ENCODE data around the gene TRABD2B.

The TRABD2B gene

DNA sequence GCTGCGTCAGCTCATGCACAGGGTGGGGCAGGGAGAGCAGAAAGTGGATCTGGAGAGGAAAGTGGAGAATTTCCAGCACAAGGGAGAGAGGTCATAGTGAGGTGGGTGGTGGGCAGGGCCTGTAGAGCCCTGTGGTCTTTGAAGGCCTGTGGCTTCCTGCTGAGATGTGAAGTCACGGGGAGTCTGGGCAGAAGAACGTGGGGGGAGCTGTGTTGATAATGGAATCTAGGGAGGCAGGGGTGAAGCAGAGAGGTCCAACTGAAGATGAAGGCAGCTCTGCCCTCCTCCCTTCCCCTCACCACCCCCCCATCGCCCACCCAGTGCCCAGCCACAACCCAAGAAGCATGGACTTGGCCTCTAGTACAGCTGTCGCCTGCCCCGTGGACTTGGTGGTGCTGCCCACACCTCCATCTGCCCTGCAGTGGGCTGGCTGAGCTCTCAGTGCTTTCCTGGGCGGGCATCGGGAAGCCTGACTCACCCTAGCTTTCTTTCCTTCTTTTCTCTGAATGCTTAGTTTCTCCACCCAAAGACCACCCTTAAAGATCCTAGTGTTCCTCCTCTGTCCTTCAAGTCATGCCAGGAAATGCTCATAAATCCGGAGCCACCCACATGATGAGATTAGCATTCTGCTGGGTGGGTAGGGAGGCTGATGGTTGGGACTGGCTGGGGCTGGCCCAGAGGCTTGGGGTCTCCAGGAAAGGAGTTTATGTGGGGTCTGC is 186.1 kb downstream of the TRABD2B start:
- Histone ChIP-seq H3K4me3 (ENCODE audit: low read length in 2 of 2) (no peak overlapping the region), H3K27ac (ENCODE audit: low read length) (no peak overlapping the region)

DNA sequence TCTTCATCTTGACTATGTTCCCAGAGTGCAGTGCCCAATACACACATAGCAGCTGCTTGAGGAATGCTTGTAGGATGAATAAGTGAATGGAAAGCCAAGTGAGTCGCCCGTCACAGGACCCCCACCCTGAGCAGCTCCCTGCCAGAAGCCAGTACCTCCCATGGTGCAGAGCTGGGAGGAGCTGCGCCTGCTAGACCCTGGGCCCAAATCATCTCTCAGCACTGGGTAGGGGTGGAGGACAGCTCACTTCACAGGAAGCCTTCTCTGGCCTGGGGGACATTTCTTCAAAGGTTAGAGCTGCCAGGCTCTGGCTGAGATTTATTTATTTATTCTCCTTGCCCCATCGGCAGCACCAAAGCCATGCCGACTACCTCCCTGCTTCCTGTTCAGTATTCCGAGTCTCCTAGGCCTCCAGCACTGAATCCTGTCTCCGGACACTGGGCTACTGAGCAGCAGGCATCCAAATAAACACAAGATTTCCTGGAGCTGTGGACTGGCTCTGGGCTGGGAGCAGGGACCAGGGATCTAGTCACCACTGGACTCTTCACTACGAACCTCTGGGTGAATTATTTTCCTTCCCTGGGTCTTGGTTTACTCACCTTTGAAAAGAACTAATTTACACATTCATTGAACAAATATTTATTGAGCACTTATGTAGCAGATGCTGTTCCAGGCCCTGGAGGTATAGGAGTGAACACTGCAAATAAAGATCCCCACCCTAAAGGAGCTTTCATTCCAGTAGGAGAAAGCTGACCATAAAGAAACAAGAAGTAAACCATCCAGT is 187.7 kb downstream of the TRABD2B start:
- Histone ChIP-seq H3K4me3 (ENCODE audit: low read length in 2 of 2) (no peak overlapping the region), H3K4me1 (ENCODE audit: control insufficient read depth, insufficient read depth, low read length) (no peaks in the 10 kb centered on the region), H3K9me3 (ENCODE audit: control insufficient read depth in 2 of 2, low read length in 2 of 2) (no peaks in the 10 kb centered on the region), H3K27ac (ENCODE audit: low read length) (no peak overlapping the region), H3K27me3 (ENCODE audit: control insufficient read depth in 1 of 2, insufficient read depth in 2 of 2, low read length in 2 of 2) (peaks cover 0 to 3% of the 10 kb centered on the region in 2 donors), H3K36me3 (ENCODE audit: control insufficient read depth in 2 of 2, insufficient read depth in 2 of 2, low read length in 2 of 2) (no peaks in the 10 kb centered on the region), H3K9ac (ENCODE audit: low read length in 2 of 2) (no peak overlapping the region)

More for the DNA sequence above, 186.1 kb downstream of the TRABD2B start:
- Histone ChIP-seq H3K4me1 (ENCODE audit: control insufficient read depth, insufficient read depth, low read length) (peaks cover 6% of the 10 kb centered on the region), H3K27me3 (ENCODE audit: control insufficient read depth in 1 of 2, insufficient read depth in 2 of 2, low read length in 2 of 2) (peaks cover 0 to 3% of the 10 kb centered on the region in 2 donors), H3K9ac (ENCODE audit: low read length in 2 of 2) (no peak overlapping the region), H3K9me3 (ENCODE audit: control insufficient read depth in 2 of 2, low read length in 2 of 2) (no peaks in the 10 kb centered on the region), H3K36me3 (ENCODE audit: control insufficient read depth in 2 of 2, insufficient read depth in 2 of 2, low read length in 2 of 2) (no peaks in the 10 kb centered on the region)

DNA sequence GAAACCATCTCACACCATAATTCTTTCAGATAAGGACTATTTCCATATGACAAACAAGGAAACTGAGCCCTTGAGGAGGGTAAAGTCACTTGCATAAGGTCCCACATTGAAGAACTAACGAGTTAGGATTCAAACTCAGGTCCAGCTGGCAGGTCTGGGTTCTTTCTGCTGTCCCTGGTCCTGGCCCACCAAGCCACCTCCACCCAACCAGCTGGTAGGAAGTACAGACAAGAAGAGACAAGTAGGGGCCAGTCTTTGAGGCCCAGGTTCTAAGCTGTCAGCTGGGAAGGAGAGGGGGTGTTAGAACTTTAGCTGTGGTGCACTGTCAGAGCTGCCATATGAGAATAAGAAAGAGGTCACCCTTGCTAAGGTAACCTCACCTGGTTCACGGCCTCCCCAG is 188.6 kb downstream of the TRABD2B start:
- H3K9ac ChIP-seq (ENCODE audit: low read length in 2 of 2), result no peak overlapping the region
- peaks cover 0 to 3% of the 10 kb centered on the region in 2 donors for H3K27me3 ChIP-seq (ENCODE audit: control insufficient read depth in 1 of 2, insufficient read depth in 2 of 2, low read length in 2 of 2)
- H3K36me3 ChIP-seq (ENCODE audit: control insufficient read depth in 2 of 2, insufficient read depth in 2 of 2, low read length in 2 of 2), result no peaks in the 10 kb centered on the region
- peaks cover 5% of the 10 kb centered on the region for H3K4me1 ChIP-seq (ENCODE audit: control insufficient read depth, insufficient read depth, low read length)
- H3K4me3 ChIP-seq (ENCODE audit: low read length in 2 of 2), result no peak overlapping the region
- H3K27ac ChIP-seq (ENCODE audit: low read length), result no peak overlapping the region
- H3K9me3 ChIP-seq (ENCODE audit: control insufficient read depth in 2 of 2, low read length in 2 of 2), result no peaks in the 10 kb centered on the region

DNA sequence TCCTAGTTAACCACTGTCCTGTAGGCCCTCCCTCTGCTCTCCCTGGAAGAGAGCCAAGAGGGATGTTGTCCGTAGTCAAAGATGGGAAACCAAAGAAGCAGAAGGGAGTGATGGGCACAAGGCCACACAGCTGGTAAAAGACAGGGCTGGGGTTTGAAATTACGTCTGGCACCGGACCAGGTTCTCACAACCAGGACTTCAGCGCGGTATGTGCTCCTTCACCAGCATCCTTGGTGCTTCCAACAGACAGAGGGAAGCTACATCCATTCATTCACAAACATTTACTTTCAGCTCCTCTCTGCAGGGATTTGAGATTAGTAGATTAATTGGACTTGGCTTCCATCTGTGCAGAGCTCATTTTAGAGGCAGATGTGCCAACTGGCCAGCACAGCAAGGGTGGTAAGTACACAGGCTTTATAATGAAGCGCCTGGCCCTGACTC is 191.2 kb downstream of the TRABD2B start:
- no peaks in the 10 kb centered on the region for H3K36me3 ChIP-seq (ENCODE audit: control insufficient read depth in 2 of 2, insufficient read depth in 2 of 2, low read length in 2 of 2)
- H3K9me3 ChIP-seq (ENCODE audit: control insufficient read depth in 2 of 2, low read length in 2 of 2), result no peaks in the 10 kb centered on the region
- no peak overlapping the region for H3K9ac ChIP-seq (ENCODE audit: low read length in 2 of 2)
- peaks cover 5% of the 10 kb centered on the region for H3K4me1 ChIP-seq (ENCODE audit: control insufficient read depth, insufficient read depth, low read length)
- no peak overlapping the region for H3K4me3 ChIP-seq (ENCODE audit: low read length in 2 of 2)
- peaks cover 0 to 3% of the 10 kb centered on the region in 2 donors for H3K27me3 ChIP-seq (ENCODE audit: control insufficient read depth in 1 of 2, insufficient read depth in 2 of 2, low read length in 2 of 2)
- no peak overlapping the region for H3K27ac ChIP-seq (ENCODE audit: low read length)

DNA sequence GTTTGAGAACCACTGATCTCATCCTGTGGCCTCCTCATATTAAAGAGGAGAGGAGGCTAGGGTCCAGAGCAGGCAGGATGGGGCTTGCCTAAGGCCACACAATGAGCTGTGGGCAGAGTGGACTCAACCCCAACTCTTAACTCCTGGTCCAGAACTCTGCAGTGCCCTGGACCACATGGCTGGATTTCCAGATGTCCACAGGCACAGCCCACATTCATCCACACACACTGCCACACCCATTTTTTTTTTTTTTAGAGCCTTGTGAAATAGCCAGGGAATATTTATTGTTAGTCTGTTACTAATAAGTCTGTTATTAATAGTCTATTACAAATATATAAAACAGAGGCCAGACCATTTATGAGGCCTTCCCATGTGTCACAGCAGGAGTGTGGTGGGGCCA is 192.2 kb downstream of the TRABD2B start:
- Histone ChIP-seq H3K4me1 (ENCODE audit: control insufficient read depth, insufficient read depth, low read length) (peaks cover 5% of the 10 kb centered on the region), H3K9ac (ENCODE audit: low read length in 2 of 2) (no peak overlapping the region), H3K4me3 (ENCODE audit: low read length in 2 of 2) (no peak overlapping the region), H3K9me3 (ENCODE audit: control insufficient read depth in 2 of 2, low read length in 2 of 2) (no peaks in the 10 kb centered on the region), H3K27me3 (ENCODE audit: control insufficient read depth in 1 of 2, insufficient read depth in 2 of 2, low read length in 2 of 2) (peaks cover 0 to 3% of the 10 kb centered on the region in 2 donors), H3K27ac (ENCODE audit: low read length) (no peak overlapping the region), H3K36me3 (ENCODE audit: control insufficient read depth in 2 of 2, insufficient read depth in 2 of 2, low read length in 2 of 2) (no peaks in the 10 kb centered on the region)

DNA sequence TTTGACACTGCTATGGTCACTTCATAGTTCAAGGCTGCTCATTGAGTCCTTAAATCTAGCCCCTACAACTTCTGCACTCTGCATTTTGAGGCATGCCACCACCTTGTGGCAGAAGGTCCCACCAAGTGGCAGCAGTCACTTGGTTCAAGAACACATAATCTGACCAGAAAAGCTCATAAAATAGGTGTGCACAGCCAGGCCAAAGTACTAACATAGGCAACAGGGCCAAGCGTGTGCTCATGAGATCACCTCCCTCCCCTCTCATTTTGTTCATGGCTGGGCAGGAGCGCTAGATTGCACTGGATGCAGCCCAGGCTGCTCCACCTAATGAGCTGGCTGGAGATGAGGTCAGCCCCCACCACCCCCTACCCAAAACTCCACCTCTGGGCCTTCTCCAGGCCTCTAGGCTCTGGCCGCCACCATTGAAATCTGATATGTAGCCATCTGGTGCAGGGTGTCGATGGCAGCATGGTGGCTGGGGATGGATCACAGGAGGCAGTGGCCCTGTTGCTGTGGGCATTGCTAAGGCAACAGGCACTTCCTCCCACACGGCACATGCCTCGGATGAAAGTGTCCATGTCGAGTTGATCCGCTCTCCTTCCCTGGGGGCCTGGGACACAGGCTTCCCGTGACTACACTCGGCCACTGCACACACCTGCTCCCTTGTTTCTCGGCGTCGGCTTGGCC is 193.2 kb downstream of the TRABD2B start:
- Histone ChIP-seq H3K4me1 (ENCODE audit: control insufficient read depth, insufficient read depth, low read length) (peaks cover 5% of the 10 kb centered on the region), H3K36me3 (ENCODE audit: control insufficient read depth in 2 of 2, insufficient read depth in 2 of 2, low read length in 2 of 2) (no peaks in the 10 kb centered on the region), H3K9me3 (ENCODE audit: control insufficient read depth in 2 of 2, low read length in 2 of 2) (no peaks in the 10 kb centered on the region), H3K27me3 (ENCODE audit: control insufficient read depth in 1 of 2, insufficient read depth in 2 of 2, low read length in 2 of 2) (peaks cover 0 to 2% of the 10 kb centered on the region in 2 donors), H3K4me3 (ENCODE audit: low read length in 2 of 2) (no peak overlapping the region), H3K27ac (ENCODE audit: low read length) (no peak overlapping the region), H3K9ac (ENCODE audit: low read length in 2 of 2) (no peak overlapping the region)

DNA sequence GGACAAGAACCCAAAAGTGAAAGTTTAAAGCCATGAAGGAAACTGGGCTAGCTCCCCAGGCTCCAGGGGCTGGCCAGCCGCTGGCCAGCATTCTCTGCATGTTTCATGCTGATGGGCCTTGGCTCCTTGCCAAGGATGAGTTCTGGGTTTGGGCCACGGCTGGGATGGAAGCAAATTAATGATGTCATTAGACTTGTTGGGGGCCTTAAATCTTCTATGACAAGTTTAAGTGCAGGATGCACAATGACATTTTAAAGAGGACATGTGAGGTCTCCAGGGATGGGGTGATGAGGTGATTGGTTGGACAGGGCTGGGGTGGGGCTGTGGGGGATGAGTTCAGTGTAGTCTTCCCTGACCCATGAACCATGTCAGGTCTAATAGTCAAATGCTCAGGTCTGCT is 199.6 kb downstream of the TRABD2B start:
- H3K27me3 ChIP-seq (ENCODE audit: control insufficient read depth in 1 of 2, insufficient read depth in 2 of 2, low read length in 2 of 2), result no peaks in the 10 kb centered on the region
- H3K4me1 ChIP-seq (ENCODE audit: control insufficient read depth, insufficient read depth, low read length), result peaks cover 2% of the 10 kb centered on the region
- H3K9me3 ChIP-seq (ENCODE audit: control insufficient read depth in 2 of 2, low read length in 2 of 2), result no peaks in the 10 kb centered on the region
- H3K4me3 ChIP-seq (ENCODE audit: low read length in 2 of 2), result no peak overlapping the region
- no peak overlapping the region for H3K9ac ChIP-seq (ENCODE audit: low read length in 2 of 2)
- no peaks in the 10 kb centered on the region for H3K36me3 ChIP-seq (ENCODE audit: control insufficient read depth in 2 of 2, insufficient read depth in 2 of 2, low read length in 2 of 2)
- H3K27ac ChIP-seq (ENCODE audit: low read length), result no peak overlapping the region

DNA sequence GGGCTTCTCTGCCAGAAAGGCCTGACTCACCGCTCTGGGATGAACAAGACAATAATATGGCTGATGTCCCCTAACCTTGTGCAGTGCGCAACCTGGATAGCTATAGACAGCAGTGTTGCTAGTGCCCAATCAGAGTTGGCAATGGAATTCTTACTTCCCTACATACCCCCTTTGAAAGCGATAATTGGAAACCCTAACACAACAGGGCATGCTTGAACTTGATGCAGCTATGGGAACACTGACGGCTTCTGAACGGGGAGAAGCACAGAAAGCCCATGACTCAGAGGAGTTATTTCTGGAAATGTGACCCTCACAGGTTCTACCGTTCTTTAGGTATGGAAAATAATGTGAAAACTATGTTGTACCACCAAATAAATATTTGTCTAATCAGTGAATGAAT is 200.6 kb downstream of the TRABD2B start:
- Histone ChIP-seq H3K36me3 (ENCODE audit: control insufficient read depth in 2 of 2, insufficient read depth in 2 of 2, low read length in 2 of 2) (peaks cover 0 to 3% of the 10 kb centered on the region in 2 donors), H3K27ac (ENCODE audit: low read length) (no peak overlapping the region), H3K4me3 (ENCODE audit: low read length in 2 of 2) (no peak overlapping the region), H3K4me1 (ENCODE audit: control insufficient read depth, insufficient read depth, low read length) (peaks cover 2% of the 10 kb centered on the region), H3K9ac (ENCODE audit: low read length in 2 of 2) (no peak overlapping the region), H3K9me3 (ENCODE audit: control insufficient read depth in 2 of 2, low read length in 2 of 2) (no peaks in the 10 kb centered on the region), H3K27me3 (ENCODE audit: control insufficient read depth in 1 of 2, insufficient read depth in 2 of 2, low read length in 2 of 2) (no peaks in the 10 kb centered on the region)

DNA sequence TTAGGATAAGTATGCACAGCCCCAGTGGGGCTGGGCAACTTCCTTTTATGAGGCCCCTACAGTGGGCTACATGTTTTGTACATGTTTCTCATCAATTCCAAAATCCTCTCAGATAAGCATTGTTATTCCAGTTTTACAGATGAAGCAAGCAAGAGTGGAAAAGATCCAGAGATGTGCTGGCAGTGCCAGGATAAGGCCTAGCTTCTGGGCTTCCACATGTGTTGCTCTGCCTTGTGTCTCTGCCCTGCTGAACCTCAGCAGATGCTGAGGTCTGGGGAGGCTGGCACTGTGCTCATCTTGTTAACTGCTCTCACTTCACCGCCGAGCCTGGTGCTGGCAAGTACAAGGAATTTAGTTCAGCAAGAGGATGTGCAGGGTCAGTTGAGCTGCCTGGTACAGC is 202.1 kb downstream of the TRABD2B start:
- Histone ChIP-seq H3K9me3 (ENCODE audit: control insufficient read depth in 2 of 2, low read length in 2 of 2) (no peaks in the 10 kb centered on the region), H3K4me3 (ENCODE audit: low read length in 2 of 2) (no peak overlapping the region), H3K36me3 (ENCODE audit: control insufficient read depth in 2 of 2, insufficient read depth in 2 of 2, low read length in 2 of 2) (peaks cover 0 to 3% of the 10 kb centered on the region in 2 donors), H3K27me3 (ENCODE audit: control insufficient read depth in 1 of 2, insufficient read depth in 2 of 2, low read length in 2 of 2) (peaks cover 0 to 4% of the 10 kb centered on the region in 2 donors), H3K4me1 (ENCODE audit: control insufficient read depth, insufficient read depth, low read length) (peaks cover 2% of the 10 kb centered on the region), H3K9ac (ENCODE audit: low read length in 2 of 2) (no peak overlapping the region), H3K27ac (ENCODE audit: low read length) (no peak overlapping the region)

DNA sequence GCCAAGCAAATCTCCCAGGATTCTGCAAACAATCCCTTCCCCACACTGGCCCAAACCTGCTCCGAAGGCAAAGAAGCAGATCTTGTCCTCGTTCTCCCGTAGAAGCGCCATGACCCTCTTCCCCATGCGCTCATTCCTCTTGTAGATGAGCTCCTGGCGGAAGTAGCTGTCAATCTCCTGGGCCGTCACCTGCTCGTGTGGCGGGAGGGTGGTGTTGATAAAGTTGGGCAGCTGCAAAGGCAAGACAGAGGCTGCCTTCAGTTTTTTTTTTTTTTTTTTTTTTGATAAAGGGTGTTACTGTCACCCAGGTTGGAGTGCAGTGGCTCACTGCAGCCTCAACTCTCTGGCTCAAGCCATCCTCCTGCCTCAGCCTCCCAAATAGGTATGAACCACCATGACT is 202.7 kb downstream of the TRABD2B start:
- no peak overlapping the region for H3K27ac ChIP-seq (ENCODE audit: low read length)
- H3K4me1 ChIP-seq (ENCODE audit: control insufficient read depth, insufficient read depth, low read length), result peaks cover 2% of the 10 kb centered on the region
- H3K4me3 ChIP-seq (ENCODE audit: low read length in 2 of 2), result no peak overlapping the region
- H3K27me3 ChIP-seq (ENCODE audit: control insufficient read depth in 1 of 2, insufficient read depth in 2 of 2, low read length in 2 of 2), result peaks cover 1 to 4% of the 10 kb centered on the region in 2 donors
- H3K9me3 ChIP-seq (ENCODE audit: control insufficient read depth in 2 of 2, low read length in 2 of 2), result no peaks in the 10 kb centered on the region
- no peak overlapping the region for H3K9ac ChIP-seq (ENCODE audit: low read length in 2 of 2)
- peaks cover 0 to 3% of the 10 kb centered on the region in 2 donors for H3K36me3 ChIP-seq (ENCODE audit: control insufficient read depth in 2 of 2, insufficient read depth in 2 of 2, low read length in 2 of 2)
